DMS 273 treated with DMSO at 0.1 percent for 48 hours (cell line): Measurements from ENCODE around the gene PTPRN2.
"Not testable (repeated sequence)": the region's sequence is repeated elsewhere in the genome, so short reads cannot be mapped to it uniquely, and the experiment has no call there.

ENCODE experiments used
- DNase-seq: peaks from one replicate; lab custom pipeline; 2025; lab: John Stamatoyannopoulos, UW

The PTPRN2 gene

DNA sequence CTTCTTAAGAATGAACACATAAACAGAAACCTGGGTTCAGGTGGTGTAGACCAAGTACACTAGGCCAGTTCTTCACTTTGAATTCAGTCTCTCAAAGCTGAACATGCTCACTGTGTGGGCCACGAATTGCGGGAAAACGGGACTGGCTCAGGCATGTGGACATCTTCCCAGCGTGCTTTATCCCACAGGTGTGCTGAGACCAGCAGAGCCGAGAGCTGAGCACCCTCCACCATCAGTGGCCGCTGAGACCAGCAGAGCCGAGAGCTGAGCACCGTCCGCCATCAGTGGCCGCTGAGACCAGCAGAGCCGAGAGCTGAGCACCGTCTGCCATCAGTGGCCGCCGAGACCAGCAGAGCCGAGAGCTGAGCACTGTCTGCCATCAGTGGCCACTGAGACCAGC lies 985.5 kb downstream of the PTPRN2 start:
- DNase-seq, result no peak

DNA sequence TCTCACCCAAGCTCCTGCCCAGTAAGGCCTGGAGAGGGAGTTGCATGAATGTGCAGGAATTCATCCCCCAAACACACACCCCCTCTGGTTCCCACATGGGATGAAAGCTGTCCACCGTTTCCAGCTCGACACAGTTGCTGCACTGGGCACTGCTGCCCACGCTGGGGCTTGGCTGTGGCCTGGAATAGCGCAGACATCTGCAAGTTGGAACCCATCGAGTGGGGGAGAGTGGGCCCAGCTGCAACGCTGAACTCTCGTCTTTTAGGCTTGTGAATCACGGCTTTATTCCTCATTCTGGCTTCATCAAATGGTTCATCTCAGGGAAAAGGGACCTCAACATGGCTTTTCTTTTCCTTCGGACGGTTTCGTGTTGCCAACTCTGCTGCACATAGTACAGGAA lies 986.1 kb downstream of the PTPRN2 start:
- no peak for DNase-seq

GRCh38 chr7:157599491-157599890 lies 988.1 kb downstream of the PTPRN2 start:
- no peak for DNase-seq

DNA sequence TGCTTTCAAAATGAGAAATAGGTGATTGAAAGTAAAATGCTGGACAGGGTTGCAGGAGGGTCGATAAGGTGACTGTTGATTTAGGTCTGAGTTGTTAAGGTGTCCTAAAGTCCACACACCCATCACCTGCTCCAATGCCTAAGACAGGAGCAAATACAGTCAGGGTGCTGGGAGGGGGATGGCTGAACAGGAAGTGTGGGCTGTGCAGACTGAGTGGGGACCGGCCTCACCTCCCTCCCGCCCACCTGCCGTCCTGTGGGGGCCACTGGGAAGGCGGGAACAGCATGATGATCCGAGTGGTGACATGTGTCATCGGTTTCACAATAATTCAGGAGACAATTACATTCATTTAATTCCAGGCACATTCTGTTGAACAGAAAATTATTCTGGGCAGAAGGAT lies 990.1 kb downstream of the PTPRN2 start:
- no peak for DNase-seq

- DNase-seq, result no peak
Observed at GRCh38 chr7:157596881-157597280, 990.7 kb downstream of the PTPRN2 start.

GRCh38 chr7:157596471-157596870 lies 991.2 kb downstream of the PTPRN2 start:
- no peak for DNase-seq

- no peak for DNase-seq
Observed at GRCh38 chr7:157596026-157596425, 991.6 kb downstream of the PTPRN2 start.

- no peak for DNase-seq
Observed at GRCh38 chr7:157595086-157595855, 992.4 kb downstream of the PTPRN2 start.

- DNase-seq, result no peak
Observed at GRCh38 chr7:157594306-157594705, 993.3 kb downstream of the PTPRN2 start.

DNA sequence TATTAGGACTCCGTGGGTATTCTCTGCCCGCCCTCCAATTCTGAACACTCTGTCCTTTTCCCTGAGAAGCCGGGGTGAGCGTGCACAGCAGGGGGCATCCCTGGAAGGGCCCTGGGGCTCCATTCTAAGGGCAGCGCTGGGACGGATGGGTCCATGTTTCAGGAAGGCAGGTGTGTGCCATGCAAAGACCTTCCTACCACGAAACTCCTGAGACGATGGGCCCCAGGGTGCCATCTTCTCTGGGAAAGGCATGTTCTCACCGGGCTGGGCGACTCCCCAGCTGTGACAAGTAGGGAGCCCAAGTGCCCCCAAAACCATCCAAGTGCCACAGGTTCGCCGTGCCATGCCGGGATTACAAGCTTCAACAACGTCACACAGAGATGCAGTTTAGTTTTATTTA lies 994.1 kb downstream of the PTPRN2 start:
- no peak for DNase-seq

- DNase-seq, result not testable (repeated sequence)
Observed at GRCh38 chr7:157592636-157593320, 994.8 kb downstream of the PTPRN2 start.

DNA sequence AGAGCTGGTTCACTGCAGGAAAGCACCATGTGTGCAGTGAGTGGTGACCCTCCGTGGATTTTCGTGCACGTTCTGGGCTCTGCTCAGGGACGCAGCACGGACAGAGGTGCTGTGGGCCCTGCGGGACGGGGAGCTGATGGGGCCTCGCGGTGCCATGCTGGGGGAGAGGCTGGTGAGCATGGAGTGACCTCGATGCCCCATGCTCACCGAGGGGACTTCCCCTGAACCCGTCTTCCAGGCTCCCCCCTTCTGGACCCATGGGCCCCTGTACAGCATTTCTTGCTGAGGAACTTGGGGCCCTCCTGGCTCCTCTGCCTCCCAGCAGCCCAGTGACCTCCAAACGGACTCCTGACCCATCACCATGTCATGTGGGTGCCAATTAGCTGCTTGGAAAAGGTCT lies 997.1 kb downstream of the PTPRN2 start:
- no peak for DNase-seq

GRCh38 chr7:157589680-157590079 lies 997.9 kb downstream of the PTPRN2 start:
- no peak for DNase-seq

GRCh38 chr7:157587805-157588560 lies 999.6 kb downstream of the PTPRN2 start:
- DNase-seq, result no peak

- no peak for DNase-seq
Observed at GRCh38 chr7:157587051-157587804, 1000.4 kb downstream of the PTPRN2 start.

GRCh38 chr7:157586426-157586955 lies 1001.1 kb downstream of the PTPRN2 start:
- DNase-seq, result no peak

DNA sequence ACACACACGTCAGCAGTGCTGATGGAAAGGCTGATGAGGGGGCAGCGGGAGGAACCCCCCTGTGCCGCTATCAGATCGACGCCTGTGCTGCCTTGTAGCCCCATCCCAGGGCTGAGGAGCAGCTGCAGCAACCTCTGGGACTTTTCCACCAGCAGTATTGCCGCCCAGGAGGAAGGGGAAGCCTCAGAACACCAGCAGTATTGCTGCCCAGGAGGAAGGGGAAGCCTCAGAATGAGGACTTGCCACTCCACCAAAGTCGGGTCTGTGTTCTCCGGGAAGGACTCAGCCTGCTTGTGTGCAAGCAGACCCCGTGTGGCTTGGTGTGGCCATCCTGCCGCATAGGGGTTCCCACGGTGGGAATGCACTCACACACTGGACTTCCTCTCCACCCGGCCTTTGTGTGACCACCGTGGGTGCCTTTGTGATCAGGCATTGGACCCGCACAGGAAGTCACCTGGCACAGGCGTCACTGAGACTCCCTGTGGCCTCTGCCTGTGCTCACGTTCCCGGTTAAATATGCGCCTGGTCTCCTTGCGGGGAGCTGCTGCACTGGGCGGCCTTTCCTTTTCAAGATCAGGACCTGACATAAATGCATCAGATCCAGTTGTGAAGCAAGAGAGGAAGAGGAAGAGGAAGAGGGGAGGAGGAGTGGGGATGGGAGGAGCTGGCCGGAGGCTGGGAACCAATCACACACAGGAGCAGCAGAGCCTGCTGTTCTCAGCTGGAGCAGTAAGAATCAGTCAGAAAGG lies 1002.3 kb downstream of the PTPRN2 start:
- DNase-seq, result no peak

DNA sequence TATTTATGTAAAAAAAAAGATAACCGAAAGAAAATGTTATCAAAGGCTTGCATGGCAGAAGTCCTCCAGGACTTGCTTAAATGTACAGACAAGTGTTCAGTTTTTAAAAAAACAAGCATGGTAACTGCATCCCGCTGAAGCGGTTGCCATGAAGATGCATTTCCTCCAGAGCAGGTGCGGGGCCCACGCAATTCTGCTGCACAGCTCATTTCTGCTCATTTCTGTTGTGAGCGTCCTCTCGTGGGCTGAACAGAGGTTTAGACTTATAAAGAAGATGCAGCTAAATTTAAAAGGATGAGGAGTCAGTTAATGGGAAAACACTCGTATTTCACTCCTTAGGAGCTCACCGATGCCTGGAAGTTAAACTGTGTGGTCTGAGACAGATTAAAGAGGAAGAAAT lies 1003.2 kb downstream of the PTPRN2 start:
- DNase-seq, result no peak

- DNase-seq, result no peak
Observed at GRCh38 chr7:157581740-157582139, 1005.9 kb downstream of the PTPRN2 start.

- no peak for DNase-seq
Observed at GRCh38 chr7:157580324-157580723, 1007.3 kb downstream of the PTPRN2 start.

DNA sequence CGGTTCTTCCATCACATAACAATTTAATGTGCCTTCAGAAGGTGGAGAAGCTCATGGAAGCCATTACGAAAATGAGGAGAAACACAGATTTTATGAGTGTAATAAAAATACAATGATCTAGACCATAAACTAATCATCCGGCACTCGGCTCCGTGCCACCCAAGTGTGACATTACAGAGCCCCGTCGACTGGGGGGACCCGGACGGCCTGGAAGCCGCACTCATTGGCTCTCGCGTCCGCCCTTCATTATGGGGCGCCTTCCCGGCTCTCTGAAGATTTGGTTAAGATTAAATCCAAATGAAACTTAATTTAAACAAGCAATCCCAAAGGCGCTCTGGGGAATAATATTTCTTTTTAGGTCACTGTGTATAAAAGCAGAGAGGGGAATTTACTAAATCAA lies 1008.2 kb downstream of the PTPRN2 start:
- no peak for DNase-seq
